Upper lobe of right lung (tissue), 1 donor: ENCODE data around the gene FAM171A1. TPM values are rescaled to one million over a fixed set of nuclear protein-coding genes. Genes with fewer than 3 reads are reported as not detected.
"Not testable (repeated sequence)": the region's sequence is repeated elsewhere in the genome, so short reads cannot be mapped to it uniquely, and the experiment has no call there.

Experiments
- ATAC-seq: fragments of 200-7000 bp; cut with Tn5 transposase; one replicate; pipeline ENCODE4 v1.9.1; 2020; ENCODE audit warnings: mild to moderate bottlenecking, moderate library complexity
- DNase-seq: peaks from one replicate; pipeline ENCODE4 v3.0.0-alpha.2; 2020
- H3K27ac ChIP-seq: fragments of 200-600 bp; one replicate; pipeline ENCODE4 v1.8.0; 2022
- H3K27me3 ChIP-seq: fragments of 200-600 bp; one replicate; pipeline ENCODE4 v1.8.0; 2022; ENCODE audit warnings: mild to moderate bottlenecking
- H3K36me3 ChIP-seq: fragments of 200-600 bp; one replicate; pipeline ENCODE4 v1.8.0; 2022
- H3K4me1 ChIP-seq: fragments of 200-600 bp; one replicate; pipeline ENCODE4 v1.8.0; 2022
- H3K4me3 ChIP-seq: fragments of 200-600 bp; one replicate; pipeline ENCODE4 v1.8.0; 2022; ENCODE audit warnings: mild to moderate bottlenecking
- H3K9me3 ChIP-seq: fragments of 200-600 bp; one replicate; pipeline ENCODE4 v1.8.0; 2022
- intact Hi-C: fragments of 100-400 bp; cut with DNase I; formaldehyde crosslinking; loops from one replicate; pipeline ENCODE4 v1.11.0; 2022
- total RNA-seq: library from RNA; stranded (reverse); fragmentation: NEBNext Ultra II Directional; extraction: Animal tissue kit (Norgen Biotek cat#: 25700); gene quantifications from one replicate; pipeline ENCODE4 v1.2.1, GENCODE V29; 2021
- TF ChIP-seq, protein P1 (sequence below): fragments of 200-600 bp; IDR thresholded peaks from one replicate; pipeline ENCODE4 v1.8.0; 2022; ENCODE audit warnings: antibody characterized with exemption
- donor health status: DM: no; HTN: yes; CAD: no; lungs with severe emphysema.

Gene FAM171A1
- total RNA-seq, 1 donor from 2014 or later: 17.3 TPM

- Histone ChIP-seq H3K27ac (no peak overlapping the region), H3K4me3 (no peak overlapping the region), H3K9me3 (no peaks in the 10 kb centered on the region), H3K36me3 (no peaks in the 10 kb centered on the region), H3K4me1 (no peaks in the 10 kb centered on the region), H3K27me3 (no peaks in the 10 kb centered on the region)
- DNase-seq: no peak
- no peak for ATAC-seq
- intact Hi-C loops: no loop called here
- TF ChIP-seq, protein P1, sequence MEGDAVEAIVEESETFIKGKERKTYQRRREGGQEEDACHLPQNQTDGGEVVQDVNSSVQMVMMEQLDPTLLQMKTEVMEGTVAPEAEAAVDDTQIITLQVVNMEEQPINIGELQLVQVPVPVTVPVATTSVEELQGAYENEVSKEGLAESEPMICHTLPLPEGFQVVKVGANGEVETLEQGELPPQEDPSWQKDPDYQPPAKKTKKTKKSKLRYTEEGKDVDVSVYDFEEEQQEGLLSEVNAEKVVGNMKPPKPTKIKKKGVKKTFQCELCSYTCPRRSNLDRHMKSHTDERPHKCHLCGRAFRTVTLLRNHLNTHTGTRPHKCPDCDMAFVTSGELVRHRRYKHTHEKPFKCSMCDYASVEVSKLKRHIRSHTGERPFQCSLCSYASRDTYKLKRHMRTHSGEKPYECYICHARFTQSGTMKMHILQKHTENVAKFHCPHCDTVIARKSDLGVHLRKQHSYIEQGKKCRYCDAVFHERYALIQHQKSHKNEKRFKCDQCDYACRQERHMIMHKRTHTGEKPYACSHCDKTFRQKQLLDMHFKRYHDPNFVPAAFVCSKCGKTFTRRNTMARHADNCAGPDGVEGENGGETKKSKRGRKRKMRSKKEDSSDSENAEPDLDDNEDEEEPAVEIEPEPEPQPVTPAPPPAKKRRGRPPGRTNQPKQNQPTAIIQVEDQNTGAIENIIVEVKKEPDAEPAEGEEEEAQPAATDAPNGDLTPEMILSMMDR: no peak
Measured at GRCh38 chr10:15305161-15305560, 65.9 kb downstream of the FAM171A1 start.

DNA sequence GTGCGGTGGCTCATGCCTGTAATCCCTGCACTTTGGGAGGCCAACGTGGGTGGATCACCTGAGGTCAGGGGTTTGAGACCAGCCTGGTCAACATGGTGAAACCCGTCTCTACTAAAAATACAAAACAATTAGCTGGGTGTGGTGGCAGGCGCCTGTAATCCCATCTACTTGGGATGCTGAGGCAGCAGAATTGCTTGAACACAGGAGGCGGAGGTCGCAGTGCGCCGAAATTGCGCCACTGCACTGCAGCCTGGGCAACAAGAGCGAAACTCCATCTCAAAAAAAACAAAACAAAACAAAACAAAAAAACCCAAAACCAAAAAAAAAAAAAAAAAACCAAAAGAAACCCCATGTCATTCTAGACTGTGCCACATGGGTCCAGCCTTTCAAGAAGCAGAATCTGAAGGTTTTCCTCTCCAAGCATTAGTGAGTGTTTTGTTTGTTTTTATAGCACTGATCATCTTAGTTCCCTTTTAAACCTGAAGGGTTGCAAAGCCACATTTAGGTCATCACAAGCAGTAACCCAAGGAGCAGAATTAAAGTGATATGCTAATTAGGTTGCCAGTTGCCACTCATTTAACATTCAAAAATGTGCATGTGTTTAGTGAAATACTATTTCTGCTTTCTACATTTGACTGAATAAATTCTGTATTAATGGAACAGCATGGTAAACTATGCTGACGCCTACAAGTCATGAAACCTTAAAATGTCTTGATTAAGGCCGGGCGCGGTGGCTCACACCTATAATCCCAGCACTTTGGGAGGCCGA, 68.7 kb downstream of the FAM171A1 start:
- H3K9me3 ChIP-seq, H3K27me3 ChIP-seq, H3K27ac ChIP-seq, H3K4me3 ChIP-seq, H3K36me3 ChIP-seq, ATAC-seq, DNase-seq, H3K4me1 ChIP-seq, intact Hi-C loops: not testable (repeated sequence)

GRCh38 chr10:15300697-15301096, 70.4 kb downstream of the FAM171A1 start:
- Histone ChIP-seq H3K4me1 (no peaks in the 10 kb centered on the region), H3K4me3 (no peak overlapping the region), H3K27me3 (no peaks in the 10 kb centered on the region), H3K27ac (no peak overlapping the region), H3K36me3 (no peaks in the 10 kb centered on the region), H3K9me3 (no peaks in the 10 kb centered on the region)
- TF ChIP-seq, protein P1: no peak
- ATAC-seq (no peak), DNase-seq (no peak)
- intact Hi-C loops: no loop called here

- DNase-seq (no peak), ATAC-seq (no peak)
- TF ChIP-seq, protein P1: no peak
- no peaks in the 10 kb centered on the region for H3K9me3 ChIP-seq
- H3K27me3 ChIP-seq: no peaks in the 10 kb centered on the region
- H3K36me3 ChIP-seq: no peaks in the 10 kb centered on the region
- no peak overlapping the region for H3K27ac ChIP-seq
- no peaks in the 10 kb centered on the region for H3K4me1 ChIP-seq
- H3K4me3 ChIP-seq: no peak overlapping the region
- intact Hi-C loops: no loop called here
Measured at GRCh38 chr10:15300145-15300544, 70.9 kb downstream of the FAM171A1 start.

GRCh38 chr10:15296701-15297100, 74.4 kb downstream of the FAM171A1 start:
- intact Hi-C loops: no loop called here
- H3K27ac ChIP-seq: no peak overlapping the region

More at GRCh38 chr10:15296701-15297100, 74.4 kb downstream of the FAM171A1 start:
- no peaks in the 10 kb centered on the region for H3K9me3 ChIP-seq
- no peaks in the 10 kb centered on the region for H3K36me3 ChIP-seq
- TF ChIP-seq, protein P1: no peak
- DNase-seq: no peak
- H3K27me3 ChIP-seq: no peaks in the 10 kb centered on the region
- H3K4me1 ChIP-seq: no peaks in the 10 kb centered on the region
- ATAC-seq: no peak
- H3K4me3 ChIP-seq: no peak overlapping the region
